K562 (cell line): ENCODE measurements around the gene NTM.

ENCODE experiments used
- TCF7L2 ChIP-seq: fragments of 150-350 bp; IDR thresholded peaks from 2 replicates; pipeline ENCODE4 v1.6.1; 2016; ENCODE audit warnings: low read depth, mild to moderate bottlenecking, low read length, moderate library complexity
- YY1 ChIP-seq, 3 experiments: IDR thresholded peaks; 2 replicates each; pipeline ENCODE4 v1.6.1; 2011; ENCODE audit warnings: low read length in 2 of 3, mild to moderate bottlenecking in 2 of 3, moderate library complexity in 2 of 3, borderline replicate concordance in 1 of 3, control low read depth in 1 of 3, low read depth in 1 of 3; ENCODE audit not compliant: insufficient read depth in 3 of 3, insufficient replicate concordance in 2 of 3, control insufficient read depth in 1 of 3, insufficient read length in 1 of 3; ENCODE audit errors: extremely low read depth in 1 of 3
- TF ChIP-seq, protein P1 (sequence below), 3 experiments: IDR thresholded peaks in 2 of 3; conservative IDR thresholded peaks in 1 of 3; 2 replicates each; pipeline ENCODE4 v1.5.1; 2011 to 2012; ENCODE audit warnings: low read length in 3 of 3, mild to moderate bottlenecking in 3 of 3, control low read depth in 2 of 3, improper control_type of control experiment in 1 of 3, inconsistent platforms in 1 of 3, low read depth in 1 of 3, mixed read lengths in 1 of 3, moderate library complexity in 1 of 3; ENCODE audit not compliant: insufficient read depth in 2 of 3
- TF ChIP-seq, protein P2 (sequence below): fragments of 150-350 bp; IDR thresholded peaks from 2 replicates; pipeline ENCODE4 v1.6.1; 2014; ENCODE audit warnings: low read depth, mild to moderate bottlenecking, low read length, borderline replicate concordance

DNA sequence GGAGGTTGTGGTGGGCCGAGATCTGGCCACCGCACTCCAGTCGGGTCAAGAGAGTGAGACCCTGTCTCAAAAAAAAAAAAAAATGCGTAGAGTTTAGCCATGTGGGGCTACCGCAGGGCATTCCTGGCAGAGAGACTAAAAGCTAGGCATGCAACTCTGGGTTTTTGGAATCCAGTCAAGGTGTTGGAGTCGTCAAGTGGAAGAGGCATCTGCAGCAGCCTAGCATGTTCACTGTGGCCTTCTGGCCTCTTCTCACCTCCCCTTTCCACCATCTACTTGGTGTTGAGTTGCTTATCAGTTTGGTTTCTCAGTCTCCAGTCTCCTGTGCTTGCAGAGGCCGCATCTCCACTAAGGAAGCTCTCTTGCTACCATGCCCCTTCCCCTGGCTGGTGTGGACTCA is 572.5 kb downstream of the NTM start:
- TF ChIP-seq YY1 (IDR thresholded peaks at IDR 0.05; ENCODE audit: borderline replicate concordance in 1 of 3, control insufficient read depth in 1 of 3, extremely low read depth in 1 of 3, insufficient read depth in 3 of 3, insufficient read length in 1 of 3, insufficient replicate concordance in 2 of 3, low read depth in 1 of 3, low read length in 2 of 3), result no peak
- TF ChIP-seq, protein P1, sequence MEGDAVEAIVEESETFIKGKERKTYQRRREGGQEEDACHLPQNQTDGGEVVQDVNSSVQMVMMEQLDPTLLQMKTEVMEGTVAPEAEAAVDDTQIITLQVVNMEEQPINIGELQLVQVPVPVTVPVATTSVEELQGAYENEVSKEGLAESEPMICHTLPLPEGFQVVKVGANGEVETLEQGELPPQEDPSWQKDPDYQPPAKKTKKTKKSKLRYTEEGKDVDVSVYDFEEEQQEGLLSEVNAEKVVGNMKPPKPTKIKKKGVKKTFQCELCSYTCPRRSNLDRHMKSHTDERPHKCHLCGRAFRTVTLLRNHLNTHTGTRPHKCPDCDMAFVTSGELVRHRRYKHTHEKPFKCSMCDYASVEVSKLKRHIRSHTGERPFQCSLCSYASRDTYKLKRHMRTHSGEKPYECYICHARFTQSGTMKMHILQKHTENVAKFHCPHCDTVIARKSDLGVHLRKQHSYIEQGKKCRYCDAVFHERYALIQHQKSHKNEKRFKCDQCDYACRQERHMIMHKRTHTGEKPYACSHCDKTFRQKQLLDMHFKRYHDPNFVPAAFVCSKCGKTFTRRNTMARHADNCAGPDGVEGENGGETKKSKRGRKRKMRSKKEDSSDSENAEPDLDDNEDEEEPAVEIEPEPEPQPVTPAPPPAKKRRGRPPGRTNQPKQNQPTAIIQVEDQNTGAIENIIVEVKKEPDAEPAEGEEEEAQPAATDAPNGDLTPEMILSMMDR (IDR thresholded peaks at IDR 0.05 in 2 of 3, conservative IDR thresholded peaks at IDR 0.05 in 1 of 3; ENCODE audit: insufficient read depth in 2 of 3, low read depth in 1 of 3, low read length in 3 of 3), result no peak
- no peak for TF ChIP-seq TCF7L2
- TF ChIP-seq, protein P2, sequence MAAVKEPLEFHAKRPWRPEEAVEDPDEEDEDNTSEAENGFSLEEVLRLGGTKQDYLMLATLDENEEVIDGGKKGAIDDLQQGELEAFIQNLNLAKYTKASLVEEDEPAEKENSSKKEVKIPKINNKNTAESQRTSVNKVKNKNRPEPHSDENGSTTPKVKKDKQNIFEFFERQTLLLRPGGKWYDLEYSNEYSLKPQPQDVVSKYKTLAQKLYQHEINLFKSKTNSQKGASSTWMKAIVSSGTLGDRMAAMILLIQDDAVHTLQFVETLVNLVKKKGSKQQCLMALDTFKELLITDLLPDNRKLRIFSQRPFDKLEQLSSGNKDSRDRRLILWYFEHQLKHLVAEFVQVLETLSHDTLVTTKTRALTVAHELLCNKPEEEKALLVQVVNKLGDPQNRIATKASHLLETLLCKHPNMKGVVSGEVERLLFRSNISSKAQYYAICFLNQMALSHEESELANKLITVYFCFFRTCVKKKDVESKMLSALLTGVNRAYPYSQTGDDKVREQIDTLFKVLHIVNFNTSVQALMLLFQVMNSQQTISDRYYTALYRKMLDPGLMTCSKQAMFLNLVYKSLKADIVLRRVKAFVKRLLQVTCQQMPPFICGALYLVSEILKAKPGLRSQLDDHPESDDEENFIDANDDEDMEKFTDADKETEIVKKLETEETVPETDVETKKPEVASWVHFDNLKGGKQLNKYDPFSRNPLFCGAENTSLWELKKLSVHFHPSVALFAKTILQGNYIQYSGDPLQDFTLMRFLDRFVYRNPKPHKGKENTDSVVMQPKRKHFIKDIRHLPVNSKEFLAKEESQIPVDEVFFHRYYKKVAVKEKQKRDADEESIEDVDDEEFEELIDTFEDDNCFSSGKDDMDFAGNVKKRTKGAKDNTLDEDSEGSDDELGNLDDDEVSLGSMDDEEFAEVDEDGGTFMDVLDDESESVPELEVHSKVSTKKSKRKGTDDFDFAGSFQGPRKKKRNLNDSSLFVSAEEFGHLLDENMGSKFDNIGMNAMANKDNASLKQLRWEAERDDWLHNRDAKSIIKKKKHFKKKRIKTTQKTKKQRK, result no peak
